Measurements from ENCODE around the gene TLK2.

Gene TLK2

DNA sequence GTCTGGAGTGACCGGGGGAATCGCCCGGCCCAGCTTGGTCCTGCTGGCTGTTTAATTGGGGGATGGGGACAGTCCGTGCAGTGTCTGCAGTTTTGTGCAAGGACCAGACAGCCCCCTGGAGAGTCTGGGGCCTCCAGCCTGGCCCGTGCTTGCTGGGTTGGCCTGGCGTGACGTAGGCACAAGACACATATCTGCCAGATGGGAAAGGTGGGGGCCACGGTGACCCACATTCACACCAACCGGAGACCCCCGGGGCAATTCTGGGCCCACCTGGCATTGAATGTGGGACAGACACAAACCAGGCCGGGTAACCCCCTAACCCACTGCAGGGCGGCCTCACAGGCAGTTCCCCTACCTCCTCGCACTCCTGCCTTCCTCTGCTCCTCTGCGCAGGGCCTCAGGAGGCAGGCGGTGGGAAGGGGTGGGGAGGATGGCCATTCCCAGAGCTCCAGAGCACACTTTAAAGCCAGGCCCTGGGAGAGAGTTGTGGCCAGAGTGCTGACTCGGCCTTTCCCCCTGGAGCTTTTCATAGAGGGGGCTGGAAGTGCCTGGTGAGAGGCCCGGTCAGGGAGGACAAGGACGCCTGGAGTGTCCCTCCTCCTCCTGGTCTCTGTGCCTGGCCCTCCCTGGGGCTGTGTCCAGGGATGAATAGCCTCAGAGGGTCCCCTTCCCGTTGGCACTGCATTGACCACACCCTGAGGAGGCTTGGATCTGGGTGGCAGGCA lies 150.4 kb downstream of the TLK2 start:
- DNase-seq (ENCODE audit: low spot score) = peak; percentile 75

DNA sequence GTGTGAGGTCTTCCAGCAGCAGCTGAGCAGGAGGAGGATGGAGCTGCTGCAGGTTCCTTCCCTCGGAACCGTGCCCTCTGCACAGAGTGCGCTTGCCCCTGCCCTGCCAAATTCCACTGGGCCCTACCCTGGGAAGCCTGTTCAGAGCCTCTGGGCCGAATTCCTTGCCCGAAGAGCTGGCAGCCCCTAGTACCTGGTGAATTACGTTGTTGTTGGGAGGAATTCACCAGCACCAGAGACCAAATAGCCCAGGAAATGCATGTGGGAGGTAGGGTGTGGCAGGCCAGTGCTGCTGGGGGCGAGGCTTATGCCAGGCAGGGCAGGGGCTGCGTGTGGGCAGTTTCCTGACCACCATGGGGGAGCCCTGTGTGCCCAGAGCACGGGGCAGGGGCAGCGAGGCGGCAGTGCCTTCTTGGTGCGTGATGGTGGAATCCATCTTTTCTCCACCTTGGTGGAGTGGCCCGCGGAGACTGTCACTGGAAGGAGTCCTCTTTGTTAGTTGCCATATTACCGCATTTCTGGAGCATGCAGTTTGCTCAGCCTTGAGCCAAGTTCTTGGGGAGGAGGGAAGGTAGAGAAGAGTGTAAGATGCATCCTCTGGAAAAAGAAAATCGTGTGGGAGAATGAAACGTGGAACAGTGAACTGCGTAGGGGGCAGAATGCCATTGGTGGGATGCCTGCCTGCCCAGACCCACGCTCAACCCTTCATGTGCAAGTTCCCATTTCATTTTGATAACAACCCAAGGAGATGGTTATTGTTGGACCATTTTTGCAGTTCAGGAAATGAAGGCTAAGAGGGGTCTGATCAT lies 151.1 kb downstream of the TLK2 start:
- DNase-seq (ENCODE audit: low spot score) = peak; percentile 60

DNA sequence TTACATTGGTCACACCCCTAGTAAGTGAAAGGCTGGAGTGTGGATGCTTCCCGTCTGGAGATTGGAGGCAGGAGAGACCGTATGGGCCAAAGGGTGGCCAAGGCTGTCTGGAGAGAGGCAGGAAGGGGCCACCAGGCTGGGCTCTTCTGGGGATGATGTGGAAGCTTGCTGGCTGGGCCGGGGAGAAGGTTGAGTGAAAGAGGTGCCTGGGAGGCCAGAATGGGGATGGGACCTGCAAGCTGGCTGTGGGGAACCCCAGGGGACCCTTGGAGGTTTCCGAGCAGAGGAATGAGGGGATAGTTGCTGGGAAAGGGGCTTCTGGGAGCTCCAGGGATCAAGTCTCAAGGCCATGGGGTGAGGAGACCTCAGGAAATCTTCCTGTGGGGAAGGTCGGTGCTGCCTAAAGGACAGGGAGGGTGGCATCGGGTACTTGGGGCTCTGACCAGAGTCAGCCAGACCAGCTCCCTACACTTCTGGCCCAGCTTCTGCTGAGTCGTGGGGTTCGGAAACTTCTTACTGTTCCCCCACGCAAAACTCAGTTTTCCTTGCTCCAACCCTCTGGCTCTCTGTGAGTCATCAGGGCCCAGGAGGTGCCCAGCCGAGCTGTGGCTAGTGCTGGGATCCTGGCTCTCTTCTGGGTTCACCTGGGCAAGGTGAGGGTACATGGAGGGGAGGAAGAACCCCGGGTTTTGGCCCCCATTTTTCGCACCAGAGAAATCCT lies 151.9 kb downstream of the TLK2 start:
- DNase-seq (ENCODE audit: low spot score) = no peak

DNA sequence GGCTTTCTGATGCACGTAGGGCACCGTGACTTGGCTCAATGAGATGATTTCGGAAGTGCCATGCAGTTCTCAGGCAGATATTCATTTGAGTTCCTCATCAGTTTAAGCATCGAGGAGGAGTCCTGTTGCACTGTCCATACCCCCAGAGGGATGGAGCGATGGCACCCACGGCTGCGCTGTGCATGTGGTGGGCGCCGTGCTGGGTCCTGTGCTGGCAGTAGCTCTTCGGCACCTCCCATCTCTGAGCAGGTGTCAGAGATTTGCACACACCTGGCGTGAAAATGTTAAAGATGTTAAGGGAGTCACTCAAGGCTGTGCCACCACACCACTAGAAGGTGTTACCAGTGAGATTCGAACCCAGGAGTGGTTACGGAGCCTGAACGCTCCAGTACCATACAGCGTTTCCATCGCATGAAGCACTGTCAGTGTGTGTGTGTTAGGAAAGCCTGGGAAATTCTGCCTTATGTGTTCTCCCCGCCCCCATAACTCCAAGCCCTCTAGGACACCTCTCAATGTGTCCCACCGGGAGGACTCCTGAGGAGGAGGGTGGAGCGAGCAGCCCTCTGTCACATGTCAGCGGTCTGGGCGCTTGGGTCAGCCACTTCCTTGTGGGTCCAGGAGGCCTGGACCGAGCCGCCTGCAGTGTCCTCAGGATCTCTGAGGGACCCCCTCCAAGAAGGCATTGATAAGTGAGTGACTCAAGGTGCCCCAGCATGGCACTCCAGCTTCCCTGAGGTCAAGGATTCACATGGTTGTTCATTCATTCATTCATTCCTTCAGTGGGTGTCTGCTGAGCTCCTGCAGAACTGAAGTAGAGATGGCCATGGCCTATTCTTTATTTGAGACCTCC lies 152.7 kb downstream of the TLK2 start:
- DNase-seq (ENCODE audit: low spot score) = no peak

DNA sequence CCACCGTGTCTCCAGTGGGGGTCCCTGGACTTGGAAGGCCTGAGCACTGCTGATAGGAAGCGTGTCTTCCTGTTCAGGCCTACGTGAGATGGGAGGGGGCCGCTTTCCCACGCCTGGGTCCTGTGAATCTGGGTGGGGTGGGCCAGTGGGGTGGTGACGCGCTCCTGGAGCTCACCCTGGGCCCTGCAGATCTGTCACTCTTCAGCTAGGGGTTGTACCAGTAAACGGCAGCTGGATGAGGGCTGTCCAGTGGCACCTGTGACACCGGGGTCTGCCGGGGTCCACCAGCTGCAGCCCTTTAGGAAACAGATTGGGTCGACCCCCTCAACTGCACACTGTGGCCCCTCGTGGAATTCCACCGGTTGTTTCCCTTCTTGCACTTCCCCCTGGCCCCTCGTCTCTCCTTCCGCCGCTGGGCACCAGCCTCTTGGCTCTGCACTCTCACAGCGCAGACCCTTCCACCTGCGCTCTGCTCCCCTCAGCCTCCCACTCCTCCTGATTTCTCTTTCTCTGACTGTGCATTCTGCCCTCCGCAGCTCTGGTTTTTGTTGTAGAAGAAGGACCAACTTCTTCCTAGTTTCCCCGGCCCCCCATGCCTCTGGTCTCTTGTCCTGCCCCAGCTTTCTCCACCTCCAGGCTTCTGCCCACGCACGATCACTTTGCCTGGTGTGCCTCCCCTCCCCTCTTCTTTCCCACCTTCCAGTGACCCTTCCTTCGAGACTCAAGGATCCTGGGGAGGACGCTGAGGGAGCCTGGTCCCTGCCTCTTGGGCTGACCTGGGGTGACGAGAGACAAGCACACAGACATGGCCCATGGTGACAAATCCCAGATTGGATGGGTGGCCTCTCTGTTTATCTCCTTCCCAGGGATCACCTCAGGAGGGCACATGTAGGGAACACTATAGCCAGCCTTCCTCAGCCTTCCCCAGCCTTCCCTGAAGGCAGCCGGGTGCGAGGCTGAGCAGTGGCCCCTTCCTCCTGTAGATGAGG lies 153.6 kb downstream of the TLK2 start:
- no peak for DNase-seq (ENCODE audit: low spot score)

DNA sequence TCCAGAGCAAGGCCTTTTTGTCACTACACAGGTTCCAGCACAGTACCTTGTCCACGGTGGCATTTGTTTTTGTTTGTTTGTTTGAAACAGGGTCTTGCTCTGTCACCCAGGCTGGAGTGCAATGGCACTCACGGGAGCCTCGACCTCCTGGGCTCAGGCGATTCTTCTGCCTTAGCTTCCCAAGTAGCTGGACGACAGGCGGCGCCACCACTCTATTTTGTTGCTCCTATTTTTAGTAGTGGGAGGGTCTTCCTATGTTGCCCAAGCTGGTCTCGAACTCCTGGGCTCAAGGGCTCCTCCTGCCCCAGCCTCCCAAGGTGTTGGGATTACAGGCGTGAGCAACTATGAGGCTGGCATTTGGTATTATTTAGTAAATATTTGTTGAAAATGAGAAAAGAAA lies 159.2 kb downstream of the TLK2 start:
- DNase-seq (ENCODE audit: low spot score) = no peak

DNA sequence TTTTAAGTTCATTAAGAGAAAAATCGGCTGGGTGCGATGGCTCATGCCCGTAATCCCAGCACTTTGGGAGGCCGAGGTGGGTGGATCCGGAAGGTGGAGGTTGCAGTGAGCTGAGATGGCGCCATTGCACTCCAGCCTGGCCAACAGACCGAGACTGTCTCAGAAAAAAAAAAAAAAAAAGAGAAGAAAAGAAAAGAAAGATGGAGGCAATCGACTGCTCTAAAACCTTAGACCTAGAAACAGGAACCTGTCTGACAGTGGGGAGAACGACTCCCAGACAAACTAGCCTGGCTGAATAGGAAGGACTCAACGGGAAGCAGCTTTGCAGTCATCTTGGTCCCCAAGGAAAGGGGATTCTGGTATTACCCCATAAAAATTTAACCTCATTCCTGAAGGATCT lies 162.5 kb downstream of the TLK2 start:
- no peak for DNase-seq (ENCODE audit: low spot score)

DNA sequence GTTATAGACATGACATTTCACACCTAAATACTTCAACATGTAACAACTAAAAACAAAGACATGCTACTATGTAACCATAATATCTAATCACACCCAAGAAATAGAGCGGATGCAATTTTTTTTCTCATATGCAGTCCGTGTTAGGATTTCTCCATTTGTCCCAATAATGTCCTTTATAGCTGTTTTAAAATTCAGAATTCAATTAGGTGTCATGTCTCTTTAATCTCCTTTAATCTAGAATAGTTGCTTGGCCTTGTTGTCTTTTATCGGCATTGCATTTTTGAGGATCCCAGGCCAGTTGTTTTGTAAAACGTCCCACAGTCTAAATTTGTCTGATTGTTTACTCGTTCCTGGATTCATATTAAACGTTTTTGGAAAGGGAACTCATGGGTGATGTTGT lies 163.3 kb downstream of the TLK2 start:
- no peak for DNase-seq (ENCODE audit: low spot score)

DNA sequence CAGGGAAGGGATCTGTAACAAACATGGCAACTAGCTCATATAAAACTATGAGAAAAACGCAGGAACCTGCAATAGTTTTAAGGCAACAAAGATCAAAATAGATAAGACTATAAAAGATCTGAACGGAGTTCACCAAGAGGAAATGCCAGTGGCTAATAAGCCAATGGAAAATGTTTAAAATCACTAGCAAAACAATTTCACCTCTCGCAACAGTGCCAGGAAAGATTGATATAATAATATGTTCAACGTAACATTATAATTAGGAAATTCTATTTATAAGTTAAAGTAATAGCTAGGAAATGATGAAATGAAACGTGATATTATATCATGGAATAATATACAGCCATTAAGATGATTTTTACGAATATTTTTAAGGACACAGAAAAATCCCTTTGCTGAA lies 164.9 kb downstream of the TLK2 start:
- no peak for DNase-seq (ENCODE audit: low spot score)

DNA sequence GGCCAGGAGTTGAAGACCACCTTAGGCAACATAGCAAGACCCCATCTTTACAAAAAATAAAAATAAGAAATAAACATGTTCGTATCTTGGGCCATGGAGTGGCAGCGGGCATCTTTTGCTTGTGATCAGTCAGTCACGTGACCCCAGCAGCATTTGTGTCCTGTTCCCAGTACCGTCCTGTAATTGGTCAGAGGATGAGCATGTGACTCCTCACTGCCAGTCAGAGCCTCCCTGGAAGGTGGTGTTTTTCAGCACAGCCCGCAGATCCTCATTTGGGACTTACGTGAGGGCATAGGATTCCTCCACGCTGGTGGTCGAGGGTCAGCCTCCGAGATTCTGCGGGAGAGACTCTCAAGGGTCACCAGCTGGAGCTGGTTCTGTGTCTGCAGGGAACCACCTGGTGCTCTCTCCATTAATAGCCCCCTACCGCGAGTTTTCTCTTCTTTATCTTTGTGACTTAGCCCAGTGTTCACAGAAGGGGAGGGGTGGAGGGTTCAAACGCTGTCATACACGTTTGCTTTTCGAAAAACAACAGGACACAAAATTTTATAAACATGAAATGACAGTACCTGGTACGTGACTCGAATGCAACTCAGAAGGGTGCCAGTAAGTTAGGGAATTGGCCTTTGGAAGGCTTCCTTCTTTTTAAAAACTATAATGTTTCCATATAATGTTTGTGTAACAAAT lies 166.0 kb downstream of the TLK2 start:
- no peak for DNase-seq (ENCODE audit: low spot score)

DNA sequence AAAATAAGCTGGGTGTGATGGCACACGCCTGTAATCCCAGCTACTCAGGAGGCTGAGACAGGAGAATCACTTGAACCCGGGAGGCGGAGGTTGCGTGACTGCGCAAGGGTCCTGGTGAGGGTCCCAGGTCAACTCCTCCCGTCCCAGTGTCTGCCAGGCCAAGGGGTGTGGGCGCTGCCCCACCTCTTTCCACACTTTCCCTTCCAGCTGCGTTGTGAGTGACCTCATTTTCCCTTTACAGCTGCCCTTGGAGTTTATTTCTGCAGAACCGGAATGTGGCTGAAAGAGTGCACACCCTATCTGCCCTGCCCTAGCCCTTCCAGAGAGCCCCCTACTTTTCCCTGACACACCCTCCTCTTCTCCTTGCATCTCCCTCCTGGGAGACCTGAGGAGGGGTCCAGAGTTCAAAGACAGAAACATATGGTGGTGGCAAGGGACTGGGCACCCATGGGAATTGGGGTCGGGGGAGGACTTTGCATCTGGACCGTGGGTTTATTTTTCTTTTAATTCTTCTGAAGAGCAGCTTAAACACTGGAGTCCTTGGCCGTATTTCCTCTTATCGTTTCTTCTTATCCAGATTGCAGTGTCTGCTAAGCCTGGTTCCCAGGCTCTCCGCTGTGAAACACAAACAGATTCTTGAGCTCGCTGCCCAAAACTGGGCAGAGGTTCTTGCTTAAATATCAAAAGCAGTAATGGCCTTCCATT lies 169.8 kb downstream of the TLK2 start:
- DNase-seq (ENCODE audit: low spot score) = no peak

DNA sequence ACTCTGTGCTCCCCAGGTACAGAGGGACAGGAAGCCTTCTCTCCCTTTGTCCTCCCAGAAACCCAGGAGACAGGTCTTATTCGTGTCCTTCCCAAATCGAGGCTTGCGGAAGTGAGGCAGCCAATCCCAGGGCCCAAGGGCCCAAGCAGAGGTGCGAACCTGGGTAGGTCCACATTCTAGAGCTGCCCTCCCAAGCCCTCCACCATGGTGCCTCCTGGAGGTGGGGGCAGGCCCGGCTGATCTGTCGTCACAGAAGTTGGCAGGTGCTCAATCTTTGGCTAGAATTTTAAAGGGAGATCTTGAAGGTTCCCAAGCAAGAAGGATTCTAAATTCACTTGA lies 170.3 kb downstream of the TLK2 start:
- DNase-seq (ENCODE audit: low spot score) = no peak

DNA sequence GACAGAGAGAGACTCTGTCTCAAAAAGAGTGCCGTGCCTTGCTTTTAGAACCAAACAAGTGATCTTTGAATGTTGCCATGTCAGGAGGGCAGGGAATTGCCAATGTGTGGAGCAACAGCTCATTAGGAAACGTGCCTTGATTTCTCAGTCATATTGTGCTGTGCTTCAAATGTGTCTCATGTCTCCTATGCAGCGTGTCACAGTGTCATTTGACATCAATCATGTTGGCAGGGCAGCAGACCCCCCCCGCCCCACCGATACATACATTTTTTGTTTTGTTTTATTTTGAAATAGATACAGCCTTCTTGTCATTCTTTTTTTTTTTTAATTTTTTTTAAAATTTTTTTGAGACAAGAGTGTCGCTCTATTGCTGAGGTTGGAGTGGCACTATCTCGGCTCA lies 170.9 kb downstream of the TLK2 start:
- no peak for DNase-seq (ENCODE audit: low spot score)

DNA sequence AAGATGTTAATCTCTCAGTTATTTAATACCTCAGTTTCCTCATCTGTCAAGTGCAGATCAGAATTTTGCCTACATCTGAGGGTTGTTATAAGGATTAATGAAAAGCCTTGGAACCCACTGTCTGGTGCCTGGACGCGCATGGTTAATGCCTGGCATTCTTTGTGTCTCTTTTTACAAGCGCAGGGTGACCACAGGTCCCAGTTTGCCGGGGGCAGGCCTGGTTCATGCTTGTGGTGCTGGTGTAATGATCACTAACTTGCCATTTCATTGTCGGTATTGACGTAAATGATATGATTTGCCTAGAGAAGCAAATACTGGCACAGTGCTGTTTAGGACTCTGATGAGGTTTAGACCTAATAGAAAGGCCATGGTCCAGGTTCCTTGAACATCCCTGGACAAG lies 172.0 kb downstream of the TLK2 start:
- DNase-seq (ENCODE audit: low spot score) = no peak

DNA sequence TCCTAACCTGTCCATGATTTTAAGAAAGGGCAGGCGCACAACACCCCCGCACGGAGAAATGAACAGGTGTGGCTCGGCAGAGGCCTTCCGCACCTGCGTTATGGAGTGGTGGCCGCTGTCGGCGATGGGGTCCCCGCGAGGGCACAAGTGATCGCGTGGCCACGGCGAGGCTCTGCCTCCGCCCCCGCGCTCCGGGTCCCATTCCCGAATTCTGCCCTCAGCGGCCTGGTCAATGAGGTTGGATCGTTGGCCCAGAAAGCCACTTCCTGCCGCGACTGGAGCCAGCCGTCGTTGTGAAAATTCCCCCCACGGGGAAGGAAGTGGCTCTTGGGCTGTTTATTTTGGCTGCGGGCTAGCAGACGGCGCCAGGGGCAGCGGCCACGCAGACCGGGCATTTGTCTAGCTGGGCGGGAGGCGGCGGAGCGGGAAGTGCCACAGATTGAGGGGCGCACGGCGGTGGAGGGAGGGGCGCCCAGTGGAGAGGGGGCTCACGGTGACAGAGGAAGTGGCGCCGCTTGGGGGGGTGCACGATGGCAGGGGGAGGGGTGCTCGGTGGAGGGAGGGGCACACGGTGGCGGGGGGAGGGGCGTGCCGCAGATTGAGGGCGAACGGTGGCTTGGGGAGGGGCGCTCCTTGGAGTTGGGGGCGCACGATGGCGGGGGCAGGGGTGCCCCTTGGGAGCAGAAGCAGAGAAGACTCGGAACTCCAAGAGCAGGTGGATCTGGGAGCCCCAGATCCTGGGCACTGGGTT lies 173.8 kb downstream of the TLK2 start:
- no peak for DNase-seq (ENCODE audit: low spot score)

DNA sequence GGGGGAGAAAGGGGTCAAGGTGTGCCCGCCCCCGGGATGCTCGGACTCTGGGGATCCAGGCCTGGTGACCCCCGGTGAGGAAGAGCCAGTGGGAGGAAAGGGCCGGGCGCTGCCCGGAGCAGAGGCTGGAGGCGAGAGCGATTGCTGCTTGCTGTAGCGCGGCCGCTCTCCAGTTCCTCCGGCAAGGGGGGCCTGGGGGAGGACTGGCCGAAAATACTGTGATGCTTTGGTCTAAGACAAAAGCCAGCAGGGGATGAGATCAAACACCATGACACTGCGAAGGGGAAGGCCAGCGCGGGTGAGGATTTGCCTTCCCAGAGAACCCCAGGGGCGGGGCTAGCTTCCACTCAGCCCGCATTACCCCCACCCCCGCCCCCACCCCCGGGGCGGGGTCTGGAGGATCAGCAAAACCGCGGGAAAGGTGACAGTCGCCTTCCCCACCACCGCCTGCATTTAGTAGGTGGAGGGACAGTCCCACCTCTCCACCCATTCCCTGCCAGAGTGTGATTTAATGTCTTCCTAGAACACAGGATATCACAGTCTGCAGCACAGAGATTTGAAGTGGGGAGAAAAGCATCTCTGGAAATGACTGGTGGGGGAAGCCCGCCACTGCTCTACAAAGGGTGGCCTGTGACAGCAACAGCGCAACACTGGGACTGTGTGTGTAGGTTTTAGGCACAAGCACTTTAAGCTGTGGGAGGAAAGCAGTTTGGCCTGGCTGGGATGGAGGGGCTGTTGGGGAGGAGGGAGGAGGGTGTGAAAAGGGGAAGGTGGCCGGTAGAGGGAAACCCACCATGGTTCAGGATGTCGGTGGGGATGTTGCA lies 174.6 kb downstream of the TLK2 start:
- peak; percentile 81 for DNase-seq (ENCODE audit: low spot score)

DNA sequence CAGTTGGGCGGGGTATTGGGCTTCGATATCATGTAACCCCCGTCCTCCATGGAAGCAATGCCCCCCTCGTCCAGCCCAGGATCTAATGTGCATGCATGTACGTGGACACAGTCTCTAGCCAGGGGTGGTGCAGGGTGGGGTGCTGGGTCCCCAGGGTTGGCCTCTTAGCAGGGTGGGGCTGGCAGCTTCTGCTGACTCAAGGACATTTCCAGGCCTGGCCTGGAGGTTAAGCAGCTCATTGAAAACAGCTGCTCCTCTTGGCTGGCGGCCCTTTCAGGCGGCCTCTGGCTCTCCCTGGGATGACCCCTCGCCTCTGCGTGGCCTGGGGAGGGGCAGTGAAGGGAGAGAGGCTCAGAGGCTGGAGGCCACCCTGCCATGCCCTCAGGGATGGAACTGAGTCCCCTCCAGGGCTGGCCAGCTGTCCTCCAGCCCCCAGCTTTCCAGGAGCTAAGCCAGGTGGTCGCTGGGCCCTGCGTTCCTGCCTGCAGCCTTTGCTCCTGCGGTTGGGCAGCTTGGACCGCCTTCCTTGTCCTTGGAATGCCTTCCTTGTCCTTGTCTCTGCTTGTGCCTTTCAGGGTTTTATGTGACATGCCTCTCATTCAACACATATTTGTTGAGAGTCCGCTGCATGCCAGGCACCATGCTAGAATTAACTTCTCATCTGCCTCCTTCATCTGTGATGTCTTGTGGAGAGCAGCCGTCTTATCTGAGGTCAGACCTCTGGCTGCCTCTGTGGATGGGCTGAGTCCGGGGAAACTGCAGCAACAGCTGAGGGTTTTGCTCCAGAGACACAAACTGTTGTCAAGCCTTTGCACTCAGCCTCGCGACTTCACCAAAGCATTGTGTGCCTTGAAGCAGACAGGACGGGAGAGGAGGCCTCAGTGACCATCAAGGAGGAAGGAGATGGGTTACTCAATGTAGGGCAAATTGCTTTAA lies 175.5 kb downstream of the TLK2 start:
- DNase-seq (ENCODE audit: low spot score) = peak; percentile 81
